ENCODE data around the gene MAB21L1. TPM values are rescaled to one million over a fixed set of nuclear protein-coding genes. Genes with fewer than 3 reads are reported as not detected.

Gene MAB21L1
- total RNA-seq, 4 donors from 2014 or later: 0.39 to 2.2 (median 1.2) TPM; not detected in 1

- no peak overlapping the region for H3K27ac ChIP-seq
- H3K27me3 ChIP-seq: peaks cover 42% of the 10 kb centered on the region
- 57% methylated on average over 47 of the region's 51 CpGs for WGBS
Observed at GRCh38 chr13:35478271-35479037, 2.0 kb upstream of the MAB21L1 start.

GRCh38 chr13:35477386-35477946, 977 bp upstream of the MAB21L1 start:
- H3K4me1 ChIP-seq: peaks cover 8% of the 10 kb centered on the region
- H3K4me3 ChIP-seq: no peak overlapping the region
- peaks cover 50% of the 10 kb centered on the region for H3K27me3 ChIP-seq
- no peaks in the 10 kb centered on the region for H3K36me3 ChIP-seq
- DNase-seq (ENCODE audit: low spot score in 2 of 2): no peak
- H3K9me3 ChIP-seq: no peaks in the 10 kb centered on the region
- 64% methylated on average over 5 of the region's 5 CpGs for WGBS
- no peak overlapping the region for H3K27ac ChIP-seq
- no peak for TF ChIP-seq EP300 (IDR thresholded peaks at IDR 0.05)

More at GRCh38 chr13:35478271-35479037, 2.0 kb upstream of the MAB21L1 start:
- Histone ChIP-seq H3K9me3 (no peaks in the 10 kb centered on the region), H3K4me1 (peaks cover 8% of the 10 kb centered on the region), H3K36me3 (no peaks in the 10 kb centered on the region), H3K4me3 (no peak overlapping the region)
- no peak for DNase-seq (ENCODE audit: low spot score in 2 of 2)
- no peak for TF ChIP-seq POLR2A (IDR thresholded peaks at IDR 0.05)

- TF ChIP-seq POLR2A (IDR thresholded peaks at IDR 0.05) (no peak), POLR2AphosphoS5 (IDR thresholded peaks at IDR 0.05) (no peak), EP300 (IDR thresholded peaks at IDR 0.05) (no peak), CTCF (IDR thresholded peaks at IDR 0.05) (no peak)
- peak overlapping the region; percentile 73 for H3K27ac ChIP-seq
- H3K4me3 ChIP-seq: peak overlapping the region; percentile 59
- no peaks in the 10 kb centered on the region for H3K9me3 ChIP-seq
- H3K27me3 ChIP-seq: peaks cover 70% of the 10 kb centered on the region
- peaks cover 16% of the 10 kb centered on the region for H3K4me1 ChIP-seq
- 6% methylated on average over 37 of the region's 47 CpGs for WGBS
- H3K36me3 ChIP-seq: no peaks in the 10 kb centered on the region
- peak in 1 of 2 donors; percentile 80 for DNase-seq (ENCODE audit: low spot score in 2 of 2)
Observed at GRCh38 chr13:35475212-35475959, 1.1 kb downstream of the MAB21L1 start.

- peaks cover 75% of the 10 kb centered on the region for H3K27me3 ChIP-seq
- peaks cover 17% of the 10 kb centered on the region for H3K4me1 ChIP-seq
- no peaks in the 10 kb centered on the region for H3K9me3 ChIP-seq
- H3K4me3 ChIP-seq: peak overlapping the region; percentile 59
- WGBS: 21% methylated on average over 17 of the region's 17 CpGs
- H3K27ac ChIP-seq: peak overlapping the region; percentile 73
- no peak for DNase-seq (ENCODE audit: low spot score in 2 of 2)
- TF ChIP-seq EP300 (IDR thresholded peaks at IDR 0.05) (no peak), CTCF (IDR thresholded peaks at IDR 0.05) (no peak), POLR2AphosphoS5 (IDR thresholded peaks at IDR 0.05) (no peak), POLR2A (IDR thresholded peaks at IDR 0.05) (no peak)
- no peaks in the 10 kb centered on the region for H3K36me3 ChIP-seq
Observed at GRCh38 chr13:35474496-35475211, 1.8 kb downstream of the MAB21L1 start.

- Histone ChIP-seq H3K36me3 (no peaks in the 10 kb centered on the region), H3K27me3 (peaks cover 71% of the 10 kb centered on the region), H3K27ac (no peak overlapping the region), H3K4me3 (peak overlapping the region; percentile 59), H3K4me1 (peaks cover 17% of the 10 kb centered on the region), H3K9me3 (no peaks in the 10 kb centered on the region)
- 63% methylated on average over 2 of the region's 2 CpGs for WGBS
- TF ChIP-seq EP300 (IDR thresholded peaks at IDR 0.05) (no peak), CTCF (IDR thresholded peaks at IDR 0.05) (no peak)
- DNase-seq (ENCODE audit: low spot score in 2 of 2): no peak
Observed at GRCh38 chr13:35473802-35474201, 2.7 kb downstream of the MAB21L1 start.
